RCC 7860 (cell line): Measurements from ENCODE around the gene RRBP1.

Source experiments
- DNase-seq: peaks from one replicate; pipeline ENCODE4 v3.0.0-alpha.2; 2015; ENCODE audit warnings: low spot score
- FAIRE-seq: peaks from 2 replicates; lab custom pipeline; 2012; peaks lifted over from hg19 to GRCh38; lab: Jason Lieb, UNC

RRBP1 gene

GRCh38 chr20:17638835-17639407 is 43.1 kb downstream of the RRBP1 start:
- DNase-seq: no peak
- no peak for FAIRE-seq

DNA sequence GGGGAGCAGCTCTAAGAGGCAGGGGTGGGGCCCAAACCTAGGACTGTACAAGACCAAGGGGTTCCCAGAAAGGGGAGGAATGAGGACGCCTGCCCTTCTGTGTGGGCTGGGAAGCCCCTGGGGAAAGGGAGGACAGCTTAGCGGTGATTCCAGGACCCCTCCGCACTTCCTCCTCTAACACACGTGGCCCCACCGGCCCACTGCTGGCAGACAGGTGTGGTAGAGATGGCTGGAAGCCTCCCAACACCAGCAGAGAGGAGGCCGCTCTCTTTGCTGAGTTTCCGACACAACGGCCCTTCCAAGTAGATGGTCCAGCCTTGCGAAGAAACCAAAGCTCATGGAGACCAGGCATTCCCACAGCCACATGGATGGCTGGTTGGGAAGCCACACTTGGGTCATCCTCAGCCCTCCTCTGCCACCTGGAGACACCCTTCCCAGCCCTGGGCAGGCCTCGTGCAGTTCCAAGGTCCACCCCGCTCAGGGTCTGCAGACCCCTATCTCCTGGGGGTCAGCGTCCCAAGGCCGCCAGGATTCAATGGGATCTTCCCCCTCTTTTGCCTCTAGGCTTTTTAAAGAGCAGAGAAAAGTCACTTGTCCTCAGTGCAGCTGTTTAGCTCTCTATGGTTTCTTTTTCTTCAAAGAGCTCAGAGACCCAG is 43.9 kb downstream of the RRBP1 start:
- DNase-seq: no peak
- FAIRE-seq: no peak

DNA sequence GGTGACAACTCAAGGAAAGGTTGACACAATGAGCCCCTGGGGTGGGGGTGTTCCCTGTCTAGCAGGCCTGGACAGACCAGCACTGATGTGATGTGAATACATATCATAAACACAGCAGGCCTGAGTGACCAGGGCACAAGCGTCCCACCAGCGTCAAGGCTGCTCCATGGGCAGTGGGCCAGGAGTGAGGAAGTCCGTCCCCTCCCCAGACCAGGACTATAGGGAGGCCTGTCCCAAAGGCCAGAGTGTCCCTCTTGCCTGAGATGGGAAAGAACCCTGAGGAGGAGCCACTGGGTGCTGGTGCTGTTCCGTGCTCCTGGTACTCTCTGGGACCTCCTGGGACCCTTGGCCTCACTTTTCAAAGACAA is 44.6 kb downstream of the RRBP1 start:
- no peak for FAIRE-seq

GRCh38 chr20:17636523-17637412 is 45.3 kb downstream of the RRBP1 start:
- no peak for FAIRE-seq
- no peak for DNase-seq

More for the DNA sequence above, 44.6 kb downstream of the RRBP1 start:
- no peak for DNase-seq

GRCh38 chr20:17635332-17636244 is 46.5 kb downstream of the RRBP1 start:
- no peak for DNase-seq

GRCh38 chr20:17634661-17635331 is 47.2 kb downstream of the RRBP1 start:
- DNase-seq (no peak), FAIRE-seq (no peak)

More at GRCh38 chr20:17635332-17636244, 46.5 kb downstream of the RRBP1 start:
- no peak for FAIRE-seq

DNA sequence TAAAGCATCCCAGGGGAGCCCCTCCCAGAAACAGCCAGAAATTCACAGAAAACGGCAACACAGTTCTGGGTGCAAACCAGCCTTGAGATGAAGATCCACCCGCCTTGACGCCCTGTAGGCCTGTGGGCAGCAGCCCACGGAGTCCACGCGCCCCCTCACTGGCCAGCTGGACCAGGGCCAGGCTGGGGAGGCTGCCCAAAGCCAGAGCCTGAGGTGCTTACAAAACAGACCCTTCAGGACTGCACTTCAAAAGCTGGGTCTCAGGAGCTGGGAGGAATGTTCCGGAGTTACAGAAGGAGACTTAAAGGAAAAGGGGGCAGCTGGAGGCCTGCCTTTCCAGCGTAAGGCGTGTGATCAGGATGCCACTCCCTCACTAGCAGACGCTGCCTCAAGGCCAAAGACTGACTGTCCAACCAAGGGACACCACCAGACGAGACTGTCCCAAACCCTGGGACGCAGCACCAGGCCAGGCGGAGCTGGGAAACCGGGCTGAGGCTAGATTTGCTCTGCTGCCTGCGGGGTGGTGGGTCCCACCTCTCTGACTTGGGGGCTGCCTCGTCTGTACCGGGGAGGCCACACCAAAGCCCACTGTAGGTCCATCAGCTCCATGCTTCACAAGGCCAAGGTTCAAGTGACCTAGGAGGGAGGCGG is 48.1 kb downstream of the RRBP1 start:
- FAIRE-seq (no peak), DNase-seq (no peak)

DNA sequence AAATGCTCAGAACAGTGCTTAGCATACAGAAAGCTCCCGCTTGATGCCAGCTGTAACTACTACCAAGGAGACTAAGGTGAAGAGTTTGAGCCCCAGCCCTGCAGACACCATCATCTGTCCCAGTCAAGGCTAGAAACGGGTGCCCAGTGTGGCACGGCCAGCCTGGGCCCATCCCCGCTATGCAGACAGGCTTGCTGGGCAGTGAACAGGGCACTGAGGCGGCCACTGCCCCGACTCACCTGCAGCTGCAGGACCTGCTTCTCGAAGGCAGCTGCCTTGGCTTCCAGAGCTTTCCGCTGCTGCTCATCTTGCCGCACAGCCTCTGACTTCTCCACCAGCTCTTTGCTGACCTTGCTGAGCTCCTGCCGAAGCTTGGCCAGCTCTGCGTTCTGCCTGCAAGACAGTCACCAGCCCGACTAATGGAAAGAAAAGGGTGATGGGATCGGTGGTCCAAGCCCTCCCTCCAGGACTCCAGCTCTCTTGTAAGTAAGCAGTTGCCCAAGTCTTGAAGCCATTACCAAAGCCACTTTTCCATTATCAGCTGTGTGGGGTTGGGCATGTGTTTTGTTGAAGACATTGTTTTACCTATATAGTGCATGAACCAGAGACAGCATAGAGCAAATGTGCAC is 48.7 kb downstream of the RRBP1 start:
- FAIRE-seq: no peak
- DNase-seq: no peak

DNA sequence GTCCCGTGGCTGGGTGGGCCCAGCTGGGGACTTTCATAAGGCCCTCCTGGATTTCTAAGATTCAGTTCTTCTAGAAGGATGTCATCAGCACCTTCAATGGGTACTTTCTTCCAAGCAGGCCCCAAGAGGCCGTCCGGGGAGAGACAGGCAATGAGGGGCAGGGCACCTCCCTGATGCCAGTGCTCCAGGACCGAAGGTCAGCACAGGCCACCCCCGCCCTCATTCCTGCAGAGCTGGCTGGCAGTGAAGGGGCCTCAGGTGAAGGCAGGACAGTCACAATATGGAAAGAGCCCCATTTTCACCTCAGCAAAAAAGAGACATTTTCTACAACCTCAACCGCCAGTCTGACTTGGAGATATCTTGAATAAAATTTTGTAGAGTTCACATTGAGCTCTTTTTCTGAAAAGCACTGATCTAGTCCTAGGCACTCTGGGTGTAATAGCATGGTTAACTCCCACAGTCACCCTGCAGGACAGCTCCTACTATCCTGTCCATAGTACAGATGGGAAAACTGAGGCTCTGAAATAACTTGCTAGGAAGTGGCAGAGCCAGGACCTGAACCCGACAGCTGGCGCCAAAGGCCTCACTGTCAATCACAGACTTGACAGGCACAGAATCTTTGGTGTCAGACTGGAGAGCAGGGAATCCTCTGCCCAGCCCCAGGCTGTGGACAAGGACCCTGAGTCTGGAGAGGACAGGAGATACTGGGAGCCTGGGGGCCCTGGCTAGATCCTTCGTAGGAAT is 50.3 kb downstream of the RRBP1 start:
- no peak for DNase-seq
- no peak for FAIRE-seq

DNA sequence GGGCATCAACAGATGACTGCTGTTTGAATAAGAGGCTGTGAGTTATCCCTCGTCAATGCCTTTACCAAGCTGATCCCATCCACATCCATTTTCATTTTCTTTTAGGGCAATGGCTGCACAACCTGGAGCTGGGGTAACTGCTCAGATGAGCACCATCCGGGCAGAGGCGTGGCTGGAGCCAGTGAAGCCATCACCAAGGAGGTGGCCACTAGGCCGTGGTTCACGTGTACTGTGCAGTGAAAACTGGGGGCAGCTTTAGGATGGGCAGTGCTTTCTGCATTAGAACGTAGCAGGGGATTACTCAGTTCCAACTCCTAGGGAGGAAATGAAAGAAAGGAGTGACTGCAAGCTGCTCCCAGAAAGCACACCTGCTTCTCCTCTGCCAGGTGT is 51.2 kb downstream of the RRBP1 start:
- DNase-seq: no peak
- FAIRE-seq: no peak

DNA sequence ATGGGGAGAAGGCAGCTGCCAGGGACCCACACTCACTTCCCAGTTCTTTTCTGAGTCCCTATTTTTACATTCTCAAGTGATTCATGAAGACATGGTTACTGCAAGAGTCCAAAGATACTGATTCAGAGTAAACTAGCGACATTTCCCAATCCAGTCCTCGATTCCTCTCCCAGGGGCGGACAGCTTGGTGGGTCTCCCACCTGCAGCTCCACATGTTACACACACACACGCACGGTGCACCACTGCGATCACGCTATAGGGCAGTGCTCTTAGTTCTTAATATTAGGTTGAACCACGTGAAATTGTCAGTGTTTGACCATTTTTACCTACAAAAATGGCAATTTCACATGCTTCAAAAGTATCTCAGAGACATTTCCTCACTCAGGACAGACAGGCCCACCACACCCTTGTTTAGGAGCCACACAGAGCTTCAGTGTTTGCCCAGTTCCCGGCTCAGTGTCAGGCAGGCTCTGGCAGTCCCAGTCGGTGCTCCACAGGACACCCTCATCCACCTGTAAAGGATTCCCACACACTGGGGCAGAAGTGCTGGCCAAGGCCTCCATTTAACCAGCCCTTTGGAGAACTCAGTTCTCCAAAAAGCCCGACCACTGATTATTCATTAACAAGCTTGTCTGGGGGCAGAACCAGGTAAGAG is 51.8 kb downstream of the RRBP1 start:
- FAIRE-seq (no peak), DNase-seq (no peak)

GRCh38 chr20:17629678-17630089 is 52.4 kb downstream of the RRBP1 start:
- DNase-seq: no peak
- FAIRE-seq: no peak

DNA sequence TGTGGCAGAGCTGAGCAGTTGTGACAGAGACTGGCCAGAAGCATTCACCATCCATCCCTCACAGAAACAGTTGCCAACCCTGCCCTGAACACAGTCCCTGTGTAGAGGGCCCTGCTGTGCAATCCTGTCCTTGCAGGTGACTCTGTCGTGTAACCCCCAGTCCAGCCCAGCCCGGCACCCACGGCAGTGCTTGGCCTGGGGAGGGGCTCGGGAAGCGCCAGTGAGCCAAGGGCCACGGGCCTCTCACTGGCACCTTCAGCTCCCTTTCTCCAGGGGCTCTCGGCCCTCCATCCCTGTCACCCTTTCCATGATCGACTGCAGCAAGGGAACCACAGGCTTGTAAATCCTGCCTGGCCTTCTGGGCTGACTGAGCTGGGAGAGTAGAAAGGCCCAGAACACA is 53.0 kb downstream of the RRBP1 start:
- no peak for FAIRE-seq
- no peak for DNase-seq

GRCh38 chr20:17628101-17628841 is 53.8 kb downstream of the RRBP1 start:
- FAIRE-seq: no peak
- no peak for DNase-seq

GRCh38 chr20:17627101-17627955 is 54.7 kb downstream of the RRBP1 start:
- DNase-seq (no peak), FAIRE-seq (no peak)

DNA sequence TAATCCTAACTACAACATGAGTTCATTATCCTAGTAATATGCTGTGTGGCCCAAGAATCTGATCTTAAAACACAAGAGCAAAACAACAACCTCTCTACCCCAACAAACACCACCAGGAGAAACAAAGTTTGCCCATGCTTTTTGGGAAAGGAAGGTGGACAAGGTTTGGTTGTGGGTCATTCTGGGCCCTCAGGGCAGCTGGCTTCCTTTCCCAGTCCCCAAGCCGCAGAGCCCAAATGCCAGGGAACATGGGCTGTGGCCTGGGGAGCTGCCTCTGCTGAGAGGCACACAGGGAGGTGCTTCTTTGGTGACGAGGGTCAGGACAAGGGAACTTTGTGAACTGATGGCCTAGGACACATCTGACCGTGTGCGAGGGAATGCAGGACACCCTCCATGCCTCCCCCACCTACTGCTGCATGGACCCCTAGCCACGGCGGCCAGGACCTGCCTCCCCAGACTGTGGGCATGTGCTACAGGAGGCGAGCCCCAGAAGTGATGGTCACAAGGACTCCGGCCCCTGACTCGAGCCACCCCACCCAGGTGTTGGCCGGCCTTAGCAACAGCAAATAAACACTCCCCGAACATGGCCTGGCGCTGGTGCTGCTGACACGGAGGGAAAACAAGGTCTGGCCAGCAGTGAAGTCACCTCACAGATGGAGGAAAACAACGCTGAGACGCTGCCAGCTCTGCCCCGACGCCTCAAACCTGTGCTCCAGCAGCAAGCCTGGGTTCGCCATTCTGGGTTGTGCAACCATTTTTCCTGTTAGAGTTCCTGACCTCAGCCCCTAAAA is 55.6 kb downstream of the RRBP1 start:
- FAIRE-seq (no peak), DNase-seq (no peak)
